GDM1 (cell line): ENCODE results near the gene NTRK2.

Source experiments
- DNase-seq: peaks from one replicate; lab custom pipeline; 2025; lab: John Stamatoyannopoulos, UW

NTRK2 gene

GRCh38 chr9:84851935-84852585 lies 182.5 kb downstream of the NTRK2 start:
- DNase-seq, result no peak

GRCh38 chr9:84852617-84853301 lies 183.2 kb downstream of the NTRK2 start:
- DNase-seq, result no peak

GRCh38 chr9:84856181-84856632 lies 186.7 kb downstream of the NTRK2 start:
- no peak for DNase-seq

GRCh38 chr9:84857211-84857610 lies 187.7 kb downstream of the NTRK2 start:
- no peak for DNase-seq

GRCh38 chr9:84858364-84858763 lies 188.8 kb downstream of the NTRK2 start:
- no peak for DNase-seq

- no peak for DNase-seq
Observed at GRCh38 chr9:84860249-84861115, 191.0 kb downstream of the NTRK2 start.

GRCh38 chr9:84861455-84861854 lies 191.9 kb downstream of the NTRK2 start:
- DNase-seq, result no peak

- DNase-seq, result no peak
Observed at GRCh38 chr9:84862308-84862707, 192.8 kb downstream of the NTRK2 start.

- no peak for DNase-seq
Observed at GRCh38 chr9:84862810-84863287, 193.3 kb downstream of the NTRK2 start.

GRCh38 chr9:84863372-84863771 lies 193.8 kb downstream of the NTRK2 start:
- no peak for DNase-seq

- DNase-seq, result no peak
Observed at GRCh38 chr9:84866396-84867175, 197.1 kb downstream of the NTRK2 start.

GRCh38 chr9:84867186-84867585 lies 197.7 kb downstream of the NTRK2 start:
- no peak for DNase-seq

GRCh38 chr9:84869091-84869490 lies 199.6 kb downstream of the NTRK2 start:
- no peak for DNase-seq

GRCh38 chr9:84871983-84872382 lies 202.5 kb downstream of the NTRK2 start:
- no peak for DNase-seq

GRCh38 chr9:84874022-84874421 lies 204.5 kb downstream of the NTRK2 start:
- DNase-seq, result no peak

GRCh38 chr9:84874596-84874995 lies 205.1 kb downstream of the NTRK2 start:
- no peak for DNase-seq

GRCh38 chr9:84875193-84875592 lies 205.7 kb downstream of the NTRK2 start:
- no peak for DNase-seq

GRCh38 chr9:84879631-84880030 lies 210.1 kb downstream of the NTRK2 start:
- no peak for DNase-seq

- no peak for DNase-seq
Observed at GRCh38 chr9:84880835-84881234, 211.3 kb downstream of the NTRK2 start.

GRCh38 chr9:84886866-84887265 lies 217.3 kb downstream of the NTRK2 start:
- no peak for DNase-seq

GRCh38 chr9:84891924-84892323 lies 222.4 kb downstream of the NTRK2 start:
- DNase-seq, result no peak
